ENCODE measurements around the gene ABHD16B.

ABHD16B gene

DNA sequence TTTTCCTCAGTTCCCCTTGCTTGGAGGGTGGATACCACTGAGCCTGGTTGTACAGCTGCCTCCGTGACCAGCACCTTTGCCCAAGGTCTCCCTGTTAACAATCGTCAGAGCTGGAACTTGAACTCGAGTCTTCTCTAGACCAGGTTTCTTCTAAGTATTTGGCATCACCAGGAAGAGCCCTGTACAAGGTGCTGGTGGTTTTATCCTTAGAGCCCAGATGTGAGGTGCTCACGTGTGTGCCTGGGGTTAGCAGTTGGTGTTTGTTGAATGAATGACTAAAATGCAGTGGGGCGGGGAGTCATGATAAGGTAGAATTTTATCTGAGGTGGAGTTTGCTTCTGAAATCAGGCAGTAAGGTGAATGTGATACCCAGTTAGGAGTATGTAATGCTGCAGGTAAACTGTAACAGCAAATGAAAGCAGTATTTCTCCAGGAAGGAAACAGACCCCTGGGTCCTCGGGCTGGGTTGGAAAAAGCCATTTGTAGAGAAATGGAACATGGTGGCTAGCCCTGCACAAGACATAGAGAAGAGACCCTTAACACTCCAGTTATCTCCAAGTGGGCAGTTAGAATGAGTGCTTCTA is 36.8 kb downstream of the ABHD16B start:
- no peak for DNase-seq

DNA sequence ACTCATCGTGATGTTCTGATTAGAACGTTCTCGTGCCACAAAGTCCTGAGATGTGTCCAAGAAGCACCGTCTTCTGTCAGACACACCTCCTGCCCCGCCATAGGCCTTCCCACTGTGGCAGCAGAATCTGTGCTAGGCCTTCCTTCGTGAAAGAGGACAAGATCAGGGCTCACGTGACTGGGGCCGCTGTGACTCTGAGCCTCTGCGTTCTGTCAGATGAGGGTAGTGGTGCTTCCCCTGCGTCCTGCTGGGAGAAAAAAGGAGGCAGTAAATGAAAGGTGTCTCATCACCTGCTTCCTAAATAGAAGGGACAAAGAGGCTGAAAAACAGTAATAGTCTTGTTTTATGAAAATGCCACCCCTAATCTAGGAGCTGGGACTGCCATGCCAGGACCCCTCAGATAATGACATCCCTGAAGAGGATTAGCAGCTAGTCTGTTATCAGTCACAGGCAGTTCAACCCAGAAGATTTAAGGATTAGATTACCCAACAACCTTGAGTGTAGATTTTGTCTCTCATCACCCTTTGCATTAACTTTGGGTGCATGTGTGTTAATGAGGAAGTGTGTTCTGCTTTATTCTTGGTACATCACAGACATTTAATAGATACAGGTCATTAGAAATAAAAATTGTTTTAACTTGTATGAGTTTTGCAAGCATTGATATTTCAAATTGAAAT is 37.7 kb downstream of the ABHD16B start:
- DNase-seq: no peak

DNA sequence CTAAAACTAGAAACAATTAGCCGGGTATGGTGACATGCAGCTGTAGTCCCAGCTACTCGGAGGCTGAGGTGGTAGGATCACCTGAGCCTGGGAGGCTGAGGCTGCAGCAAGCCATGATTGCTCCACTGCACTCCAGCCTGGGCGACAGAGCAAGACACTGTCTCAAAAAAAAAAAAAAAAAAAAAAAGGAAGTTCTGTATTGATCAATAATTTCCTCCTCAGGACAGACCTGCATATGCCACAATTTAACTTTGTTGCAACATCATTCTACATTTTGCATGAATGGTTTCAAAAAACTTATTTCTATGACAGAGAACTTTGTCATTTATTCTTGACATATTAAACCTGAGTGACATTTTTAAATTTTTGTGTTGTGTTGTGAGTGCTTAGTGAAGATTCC is 39.1 kb downstream of the ABHD16B start:
- DNase-seq: no peak

DNA sequence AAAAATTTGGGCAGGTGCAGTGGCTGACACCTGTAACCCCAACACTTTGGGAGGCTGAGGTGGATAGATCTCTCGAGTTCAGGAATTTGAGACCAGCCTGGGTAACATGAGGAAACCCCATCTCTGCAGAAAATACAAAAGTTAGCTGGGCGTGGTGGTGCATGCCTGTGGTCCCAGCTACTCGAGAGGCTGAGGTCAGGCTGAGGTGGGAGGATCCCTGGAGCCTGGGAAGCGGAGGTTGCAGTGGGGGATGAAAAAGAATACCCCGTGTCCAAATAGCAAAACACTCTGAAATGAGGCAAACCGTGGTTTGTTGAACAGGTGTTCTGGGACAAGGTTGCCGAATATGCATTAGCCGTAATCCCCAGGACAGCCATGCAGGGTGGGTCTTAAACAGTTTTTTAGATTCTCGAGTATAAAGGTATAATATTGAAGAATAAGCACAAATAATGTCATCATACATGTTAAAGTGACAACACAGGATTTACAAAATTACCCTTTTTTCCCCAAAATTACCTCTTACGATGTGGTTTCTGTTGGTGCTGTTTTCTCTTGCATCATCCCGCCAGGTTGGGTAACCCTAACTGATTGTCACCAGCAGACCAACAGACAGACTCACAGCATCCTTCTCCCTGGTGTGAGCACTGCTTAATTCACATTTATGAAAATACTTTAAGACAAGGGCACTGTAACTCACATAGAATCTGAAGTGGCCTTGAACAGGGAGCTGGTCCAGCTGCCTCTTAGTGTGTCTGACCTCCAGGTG is 42.7 kb downstream of the ABHD16B start:
- no peak for DNase-seq

DNA sequence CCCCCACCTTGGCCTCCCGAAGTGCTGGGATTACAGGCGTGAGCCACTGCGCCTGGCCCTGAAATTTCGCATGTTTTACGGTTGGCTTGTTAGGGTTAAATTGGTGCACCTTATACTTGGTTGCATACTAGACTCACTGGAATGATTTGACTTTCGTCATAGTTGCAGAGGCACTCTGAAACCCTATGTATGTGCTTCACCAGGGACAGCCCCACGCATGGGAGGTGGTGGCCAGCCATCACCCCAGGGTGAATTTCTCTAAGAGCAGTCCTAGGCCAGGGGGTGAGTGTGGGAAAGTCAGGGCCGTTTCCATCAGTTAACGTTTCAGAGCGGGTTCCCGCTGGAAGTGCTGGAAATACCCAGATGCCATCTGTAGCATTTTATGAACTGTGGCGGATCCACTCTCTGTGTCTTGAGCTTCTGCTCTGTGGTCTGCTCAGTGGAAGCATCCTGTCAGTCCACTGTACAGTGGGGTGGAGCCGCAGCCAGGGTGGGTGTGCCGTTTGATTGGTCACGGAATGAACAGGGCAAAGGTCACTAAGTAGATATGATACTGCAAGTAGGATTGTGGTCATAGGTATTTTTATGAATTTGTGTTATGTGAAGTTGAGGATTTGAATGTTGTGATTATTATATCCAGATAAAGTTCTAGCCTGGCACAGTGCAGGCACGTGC is 46.8 kb downstream of the ABHD16B start:
- DNase-seq: no peak

DNA sequence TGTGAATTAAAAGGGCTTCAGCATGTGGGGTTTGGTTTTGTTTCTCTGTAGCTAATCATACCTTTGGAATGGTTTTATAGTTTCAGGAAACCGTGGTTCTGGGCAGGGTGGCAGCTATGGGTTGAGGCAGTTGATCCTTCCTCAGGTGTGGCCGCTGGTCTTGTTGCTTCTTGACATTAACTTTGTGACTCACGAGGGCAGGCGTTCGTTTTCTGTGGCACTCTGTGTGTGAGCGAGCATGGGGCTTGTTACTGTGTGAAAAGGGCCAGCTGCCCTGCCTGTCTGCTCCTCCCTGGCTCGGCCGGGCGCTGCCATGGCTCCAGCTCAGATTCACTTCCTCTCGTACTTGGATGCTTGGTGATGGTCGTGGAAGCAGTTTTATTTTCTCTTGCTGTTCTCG is 49.9 kb downstream of the ABHD16B start:
- no peak for DNase-seq
